A673 (cell line): ENCODE measurements around the gene VTI1A. TPM values are rescaled to one million over a fixed set of nuclear protein-coding genes. Genes with fewer than 3 reads are reported as not detected.

ENCODE experiments used
- BruUV-seq: library from RNA; stranded (reverse); fragments of 400-500 nt; replicated peaks from 2 replicates; lab custom pipeline; 2021; lab: Mats Ljungman, UMichigan
- CTCF ChIA-PET: fragments of 300-600 bp; sonication (Branson Sonifier 250); formaldehyde crosslinking; loops from one replicate; lab custom pipeline; 2022; ENCODE audit warnings: antibody characterized with exemption; lab: Charles Lee
- POLR2A ChIA-PET: fragments of 300-600 bp; sonication (Branson Sonifier 250); formaldehyde crosslinking; loops from one replicate; lab custom pipeline; 2022; ENCODE audit warnings: antibody characterized with exemption; ENCODE audit not compliant: low non-redundant PET; lab: Charles Lee
- DNase-seq: peaks from one replicate; pipeline ENCODE4 v3.0.0-alpha.2; 2015; ENCODE audit warnings: low spot score
- H3K27ac ChIP-seq: fragments of 200-600 bp; sonication (generic); 2 replicates; pipeline ENCODE4 v1.5.1; 2016; ENCODE audit warnings: mixed run types, low read depth, mild to moderate bottlenecking, mixed read lengths, antibody characterized with exemption, low read length; ENCODE audit not compliant: poor library complexity, severe bottlenecking
- H3K27me3 ChIP-seq: fragments of 200-600 bp; sonication (generic); replicated peaks from 2 replicates; pipeline ENCODE4 v1.6.1; 2017; ENCODE audit warnings: mixed run types, low read depth, mild to moderate bottlenecking, mixed read lengths, antibody characterized with exemption, low read length; ENCODE audit not compliant: insufficient read depth, poor library complexity
- H3K36me3 ChIP-seq: fragments of 200-600 bp; sonication (generic); 2 replicates; pipeline ENCODE4 v1.6.1; 2016; ENCODE audit warnings: mixed run types, mild to moderate bottlenecking, mixed read lengths, antibody characterized with exemption, low read length; ENCODE audit not compliant: insufficient read depth, poor library complexity, severe bottlenecking
- H3K4me1 ChIP-seq: fragments of 200-600 bp; sonication (generic); 2 replicates; pipeline ENCODE4 v1.6.1; 2017; ENCODE audit warnings: mixed run types, mild to moderate bottlenecking, mixed read lengths, antibody characterized with exemption, low read length; ENCODE audit not compliant: insufficient read depth, poor library complexity, severe bottlenecking
- H3K4me3 ChIP-seq: fragments of 200-600 bp; sonication (generic); 2 replicates; pipeline ENCODE4 v1.5.1; 2016; ENCODE audit warnings: low read depth, mixed run types, mild to moderate bottlenecking, mixed read lengths, low read length; ENCODE audit not compliant: poor library complexity, severe bottlenecking
- H3K9me3 ChIP-seq: fragments of 200-600 bp; sonication (generic); 2 replicates; pipeline ENCODE4 v1.6.1; 2016; ENCODE audit warnings: mixed run types, low read depth, mild to moderate bottlenecking, mixed read lengths, antibody characterized with exemption, low read length; ENCODE audit not compliant: poor library complexity, severe bottlenecking
- EZH2 ChIP-seq: fragments of 200-600 bp; sonication (generic); IDR thresholded peaks from 2 replicates; pipeline ENCODE4 v1.6.1; 2017; ENCODE audit warnings: borderline replicate concordance, low read depth, mild to moderate bottlenecking, mixed read lengths, antibody characterized with exemption, low read length; ENCODE audit not compliant: poor library complexity, severe bottlenecking
- intact Hi-C: fragments of 100-400 bp; cut with micrococcal nuclease; formaldehyde crosslinking; loops from one replicate; pipeline ENCODE4 v1.10.0; 2022; ENCODE audit not compliant: unreplicated experiment
- total RNA-seq: library from RNA; stranded (reverse); gene quantifications from 2 replicates; pipeline ENCODE4 v1.2.3, GENCODE V29; 2021
- TF ChIP-seq, protein P1 (sequence below): fragments of 300-800, 200-600 bp; sonication (generic); conservative IDR thresholded peaks from 2 replicates; pipeline ENCODE4 v1.5.1; 2017; ENCODE audit warnings: low read depth, mild to moderate bottlenecking, antibody characterized with exemption, low read length, moderate library complexity, mixed read lengths

The VTI1A gene
- total RNA-seq, 1 experiment from 2014 or later: 38.7 TPM

- TF ChIP-seq EZH2: no peak
- TF ChIP-seq, protein P1, sequence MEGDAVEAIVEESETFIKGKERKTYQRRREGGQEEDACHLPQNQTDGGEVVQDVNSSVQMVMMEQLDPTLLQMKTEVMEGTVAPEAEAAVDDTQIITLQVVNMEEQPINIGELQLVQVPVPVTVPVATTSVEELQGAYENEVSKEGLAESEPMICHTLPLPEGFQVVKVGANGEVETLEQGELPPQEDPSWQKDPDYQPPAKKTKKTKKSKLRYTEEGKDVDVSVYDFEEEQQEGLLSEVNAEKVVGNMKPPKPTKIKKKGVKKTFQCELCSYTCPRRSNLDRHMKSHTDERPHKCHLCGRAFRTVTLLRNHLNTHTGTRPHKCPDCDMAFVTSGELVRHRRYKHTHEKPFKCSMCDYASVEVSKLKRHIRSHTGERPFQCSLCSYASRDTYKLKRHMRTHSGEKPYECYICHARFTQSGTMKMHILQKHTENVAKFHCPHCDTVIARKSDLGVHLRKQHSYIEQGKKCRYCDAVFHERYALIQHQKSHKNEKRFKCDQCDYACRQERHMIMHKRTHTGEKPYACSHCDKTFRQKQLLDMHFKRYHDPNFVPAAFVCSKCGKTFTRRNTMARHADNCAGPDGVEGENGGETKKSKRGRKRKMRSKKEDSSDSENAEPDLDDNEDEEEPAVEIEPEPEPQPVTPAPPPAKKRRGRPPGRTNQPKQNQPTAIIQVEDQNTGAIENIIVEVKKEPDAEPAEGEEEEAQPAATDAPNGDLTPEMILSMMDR: no peak
- no peak for DNase-seq
- no TSS peak for BruUV-seq
- POLR2A ChIA-PET: no interaction called here
- Histone ChIP-seq H3K36me3 (no peaks in the 10 kb centered on the region), H3K9me3 (no peaks in the 10 kb centered on the region), H3K27me3 (no peaks in the 10 kb centered on the region), H3K4me3 (no peak overlapping the region), H3K27ac (no peak overlapping the region), H3K4me1 (no peaks in the 10 kb centered on the region)
- CTCF ChIA-PET: no interaction called here
- intact Hi-C loops: no loop called here
Measured at GRCh38 chr10:112809736-112810135, 362.7 kb downstream of the VTI1A start.

DNA sequence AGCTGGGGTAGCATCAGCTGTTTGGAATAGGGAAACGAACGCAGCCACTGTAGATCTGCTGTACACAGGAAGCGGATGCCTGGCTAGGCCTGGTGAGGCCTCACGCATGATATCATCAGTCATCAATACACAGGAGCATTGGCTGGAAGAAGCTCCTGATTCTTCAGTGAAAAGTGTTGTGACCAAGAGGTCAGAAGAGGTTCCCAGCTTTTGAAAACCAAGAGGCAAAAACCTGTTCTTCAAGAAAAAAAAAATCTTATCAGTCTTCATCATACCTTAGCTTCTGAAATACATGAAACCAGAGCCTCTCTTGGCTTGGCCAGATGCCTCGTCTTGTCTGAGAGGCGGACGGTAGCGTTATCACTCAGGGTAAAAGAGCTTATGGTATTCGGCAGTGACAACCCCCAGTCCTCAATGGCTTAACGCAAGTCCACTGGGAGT lies 363.7 kb downstream of the VTI1A start:
- no TSS peak for BruUV-seq
- POLR2A ChIA-PET: interaction anchor here (0.7 kb wide), 1 partner anchor 1294 kb away, joined by 6 read pairs; no protein-coding TSS in a partner anchor
- no peak for DNase-seq
- no peak overlapping the region for H3K27ac ChIP-seq
- H3K9me3 ChIP-seq: no peaks in the 10 kb centered on the region
- H3K4me1 ChIP-seq: no peaks in the 10 kb centered on the region
- H3K4me3 ChIP-seq: no peak overlapping the region
- H3K36me3 ChIP-seq: no peaks in the 10 kb centered on the region
- intact Hi-C loops: no loop called here
- H3K27me3 ChIP-seq: no peaks in the 10 kb centered on the region
- CTCF ChIA-PET: no interaction called here
- TF ChIP-seq, protein P1: no peak
- TF ChIP-seq EZH2: no peak

GRCh38 chr10:112811741-112812551 lies 364.9 kb downstream of the VTI1A start:
- Histone ChIP-seq H3K27ac (peak overlapping the region; percentile 28), H3K36me3 (no peaks in the 10 kb centered on the region), H3K4me1 (no peaks in the 10 kb centered on the region), H3K27me3 (no peaks in the 10 kb centered on the region), H3K4me3 (no peak overlapping the region), H3K9me3 (no peaks in the 10 kb centered on the region)
- DNase-seq: peak; percentile 54
- TF ChIP-seq, protein P1: no peak
- no peak for TF ChIP-seq EZH2
- intact Hi-C loops: no loop called here
- CTCF ChIA-PET: no interaction called here
- BruUV-seq: no TSS peak
- POLR2A ChIA-PET: interaction anchor here (0.7 kb wide), 1 partner anchor 9 kb away, joined by 3 read pairs; no protein-coding TSS in a partner anchor
